HepG2 (cell line): Measurements from ENCODE around the gene IL11RA. TPM values are rescaled to one million over a fixed set of nuclear protein-coding genes. Genes with fewer than 3 reads are reported as not detected.

Experiments used
- ATAC-seq: fragments of 200-7000 bp; cut with Tn5 transposase; 3 replicates; pipeline ENCODE4 v1.9.1; 2020; ENCODE audit warnings: mild to moderate bottlenecking, moderate library complexity
- BruUV-seq: library from RNA; stranded (reverse); fragments of 400-500 nt; replicated peaks from 2 replicates; lab custom pipeline; 2021; lab: Mats Ljungman, UMichigan
- CTCF ChIA-PET: fragments of 300-600 bp; formaldehyde crosslinking; extraction: SDS; loops from one replicate; lab custom pipeline; 2021; ENCODE audit warnings: low total read pairs, inconsistent platforms, low intra/inter-chr PET ratio; lab: Yijun Ruan, JAX
- POLR2A ChIA-PET: fragments of 350-600 bp; sonication (Branson Sonifier 250); formaldehyde crosslinking; loops from one replicate; lab custom pipeline; 2020; ENCODE audit warnings: antibody characterized with exemption, inconsistent platforms; lab: Yijun Ruan, JAX
- DNase-seq: peaks from one replicate; pipeline ENCODE4 v3.0.0-alpha.2; 2015; ENCODE audit warnings: low spot score
- FAIRE-seq: peaks from 3 replicates; lab custom pipeline; 2011; peaks lifted over from hg19 to GRCh38; lab: Jason Lieb, UNC
- H2AFZ ChIP-seq: one replicate; pipeline ENCODE4 v1.6.1; 2011; ENCODE audit warnings: low read length, inconsistent platforms
- H3K27ac ChIP-seq: fragments of 300-600 bp; 3 replicates; pipeline ENCODE4 v1.8.0; 2011; ENCODE audit warnings: mixed run types, mild to moderate bottlenecking, mixed read lengths, low read length, inconsistent platforms; ENCODE audit not compliant: insufficient read depth; ENCODE audit errors: extremely low read length
- H3K27me3 ChIP-seq, 2 experiments: fragments of 200-600 bp in 1 of 2; 2 replicates in 1 of 2; 3 replicates in 1 of 2; pipeline versions ENCODE4 v1.6.0 to v1.8.0; 2011; ENCODE audit warnings: low read length in 2 of 2, mild to moderate bottlenecking in 2 of 2, moderate library complexity in 2 of 2, inconsistent platforms in 1 of 2; ENCODE audit not compliant: insufficient read depth in 2 of 2, control insufficient read depth in 1 of 2
- H3K36me3 ChIP-seq, 2 experiments: fragments of 200-600 bp in 1 of 2; replicated peaks in 1 of 2; 2 replicates in 1 of 2; 3 replicates in 1 of 2; pipeline versions ENCODE4 v1.5.1 to v1.8.0; 2011; ENCODE audit warnings: low read length in 2 of 2, inconsistent platforms in 1 of 2; ENCODE audit not compliant: insufficient read depth in 2 of 2, control insufficient read depth in 1 of 2
- H3K4me1 ChIP-seq: 2 replicates; pipeline ENCODE4 v1.5.1; 2012; ENCODE audit warnings: low read length, inconsistent platforms; ENCODE audit not compliant: insufficient read depth
- H3K4me2 ChIP-seq: 2 replicates; pipeline ENCODE4 v1.6.0; 2011; ENCODE audit warnings: low read depth, low read length, inconsistent platforms
- H3K4me3 ChIP-seq, 3 experiments: fragments of 200-600 bp in 1 of 3; sonication (generic), shearing (Covaris generic) in 1 of 3; replicated peaks in 1 of 3; 2 replicates each; pipeline ENCODE4 v1.5.1; 2011 to 2016; ENCODE audit warnings: low read length in 3 of 3, inconsistent platforms in 2 of 3, low read depth in 2 of 3, mild to moderate bottlenecking in 2 of 3, control low read depth in 1 of 3, mixed read lengths in 1 of 3; ENCODE audit not compliant: insufficient read depth in 1 of 3
- H3K79me2 ChIP-seq: one replicate; pipeline ENCODE4 v1.6.1; 2011; ENCODE audit warnings: low read length, inconsistent platforms; ENCODE audit not compliant: insufficient read depth
- H3K9ac ChIP-seq: 2 replicates; pipeline ENCODE4 v1.6.0; 2011; ENCODE audit warnings: mild to moderate bottlenecking, low read depth, low read length, inconsistent platforms; ENCODE audit not compliant: insufficient read depth
- H3K9me3 ChIP-seq: 2 replicates; pipeline ENCODE4 v1.5.1; 2012; ENCODE audit warnings: mild to moderate bottlenecking, low read length
- H4K20me1 ChIP-seq: 2 replicates; pipeline ENCODE4 v1.6.0; 2011; ENCODE audit warnings: inconsistent platforms, mild to moderate bottlenecking, low read length, moderate library complexity; ENCODE audit not compliant: insufficient read depth
- ARNTL ChIP-seq: sonication (generic); formaldehyde crosslinking; IDR thresholded peaks from 2 replicates; pipeline ENCODE4 v1.4.0; 2020; ENCODE audit warnings: mild to moderate bottlenecking, missing genetic modification reagents
- HNRNPLL ChIP-seq: fragments of 200-400 bp; formaldehyde crosslinking; IDR thresholded peaks from 2 replicates; pipeline ENCODE4 v1.6.1; 2017; ENCODE audit warnings: mild to moderate bottlenecking, low read depth, low read length; ENCODE audit not compliant: poor library complexity, severe bottlenecking
- KLF13 ChIP-seq: sonication (generic); formaldehyde crosslinking; IDR thresholded peaks from 2 replicates; pipeline ENCODE4 v1.4.0; 2020; ENCODE audit warnings: mild to moderate bottlenecking, missing genetic modification reagents
- PCBP1 ChIP-seq: fragments of 200-400 bp; formaldehyde crosslinking; IDR thresholded peaks from 2 replicates; pipeline ENCODE4 v1.6.1; 2017; ENCODE audit warnings: mild to moderate bottlenecking, low read depth, low read length, borderline replicate concordance
- PLSCR1 ChIP-seq: sonication (generic); formaldehyde crosslinking; IDR thresholded peaks from 2 replicates; pipeline ENCODE4 v1.5.0; 2020; ENCODE audit warnings: missing genetic modification reagents, mild to moderate bottlenecking, borderline replicate concordance
- SOX5 ChIP-seq: IDR thresholded peaks from 2 replicates; pipeline ENCODE4 v1.6.1; 2016; ENCODE audit warnings: borderline replicate concordance
- ZMYM3 ChIP-seq: sonication (generic); formaldehyde crosslinking; IDR thresholded peaks from 2 replicates; pipeline ENCODE4 v1.5.1; 2020; ENCODE audit warnings: mild to moderate bottlenecking, missing genetic modification reagents
- ZMYM4 ChIP-seq: sonication (generic); formaldehyde crosslinking; IDR thresholded peaks from 2 replicates; pipeline ENCODE4 v1.8.1; 2023; ENCODE audit warnings: mild to moderate bottlenecking, missing genetic modification reagents
- ZNF282 ChIP-seq: fragments of 450-650 bp; IDR thresholded peaks from 2 replicates; pipeline ENCODE4 v1.6.1; 2018; ENCODE audit not compliant: partially characterized antibody
- ZNF691 ChIP-seq: sonication (generic); formaldehyde crosslinking; IDR thresholded peaks from 2 replicates; pipeline ENCODE4 v1.4.0; 2020; ENCODE audit warnings: missing genetic modification reagents, low read depth, mild to moderate bottlenecking, borderline replicate concordance
- WGBS: methylation state at CpG from one replicate; pipeline ENCODE4 v1.1.6; 2017; ENCODE audit warnings: low lambda C conversion rate; 5-methylcytosine and 5-hydroxymethylcytosine counted together
- in situ Hi-C: cut with HindIII; loops from 2 replicates; pipeline ENCODE4 v1.10.0; 2017; ENCODE audit warnings: low pct_unique_long_range_greater_than_20kb; ENCODE audit not compliant: extremely low pct_ligation_motif_present
- intact Hi-C: fragments of 100-400 bp; cut with micrococcal nuclease; formaldehyde crosslinking; loops from one replicate; pipeline ENCODE4 v1.10.0; 2022; ENCODE audit not compliant: unreplicated experiment
- polyA plus RNA-seq, 8 experiments: library from polyadenylated mRNA; depleted of rRNA in 3 of 8; stranded (reverse) in 7 of 8; unstranded in 1 of 8; fragments of >200 nt; fragmentation: Illumina TruSeq in 4 of 8; extraction: Trizol in 4 of 8; gene quantifications; 2 replicates each; pipeline versions ENCODE4 v1.2.1 to v1.2.3, GENCODE V29; 2011 to 2016; ENCODE audit warnings: low read depth in 4 of 8, missing spikeins in 1 of 8, mixed read lengths in 1 of 8; ENCODE audit not compliant: insufficient read depth in 1 of 8
- total RNA-seq, 5 experiments: library from RNA; depleted of rRNA; stranded (reverse); fragments of >200 nt; fragmentation: Illumina TruSeq; extraction: Trizol; gene quantifications; 2 replicates each; pipeline ENCODE4 v1.2.3, GENCODE V29; 2016; ENCODE audit warnings: low read depth in 1 of 5

The IL11RA gene
- total and polyA plus RNA-seq, 2 of the 13 experiments (the other 11 are each of a cell fraction or from before 2014, with no cell fraction given), result 2.0 to 4.2 TPM

GRCh38 chr9:34624475-34625185 lies 27.4 kb upstream of the IL11RA start (continued):
- TF ChIP-seq ZNF691 (CRISPR knock-in tag) (no peak), SOX5 (no peak)

- 14% methylated on average over 3 of the region's 3 CpGs for WGBS
- ATAC-seq (no peak), DNase-seq (no peak), FAIRE-seq (no peak)
- Histone ChIP-seq H3K4me3 (no peak overlapping the region), H3K79me2 (no peaks in the 10 kb centered on the region), H3K9me3 (no peaks in the 10 kb centered on the region), H3K9ac (no peak overlapping the region), H3K27me3 (peaks cover 4 to 20% of the 10 kb centered on the region in 2 experiments; a peak in 3 of 5 replicates), H4K20me1 (no peaks in the 10 kb centered on the region), H3K27ac (no peak overlapping the region), H3K4me1 (peaks cover 32% of the 10 kb centered on the region), H3K36me3 (no peaks in the 10 kb centered on the region), H3K4me2 (no peak overlapping the region), H2AFZ (no peak overlapping the region)
- intact Hi-C loops, result no loop called here
- BruUV-seq, result no TSS peak
- in situ Hi-C loops, result no loop called here
- TF ChIP-seq ZMYM3 (peak; percentile 28; the same call in 1 of the 2 replicates), KLF13 (no peak), PLSCR1 (no peak), HNRNPLL (no peak), ARNTL (CRISPR knock-in tag) (no peak), PCBP1 (no peak), ZMYM4 (CRISPR knock-in tag) (no peak), ZNF282 (no peak)
- ChIA-PET POLR2A (no interaction called here), CTCF (no interaction called here)
Observed at GRCh38 chr9:34625186-34625486, 26.8 kb upstream of the IL11RA start.
